ENCODE results near the gene POLD4.

Gene POLD4

GRCh38 chr11:67390947-67391303 is 37.6 kb upstream of the POLD4 start:
- FAIRE-seq = no peak
- no peak for DNase-seq (ENCODE audit: insufficient read length, low spot score)

DNA sequence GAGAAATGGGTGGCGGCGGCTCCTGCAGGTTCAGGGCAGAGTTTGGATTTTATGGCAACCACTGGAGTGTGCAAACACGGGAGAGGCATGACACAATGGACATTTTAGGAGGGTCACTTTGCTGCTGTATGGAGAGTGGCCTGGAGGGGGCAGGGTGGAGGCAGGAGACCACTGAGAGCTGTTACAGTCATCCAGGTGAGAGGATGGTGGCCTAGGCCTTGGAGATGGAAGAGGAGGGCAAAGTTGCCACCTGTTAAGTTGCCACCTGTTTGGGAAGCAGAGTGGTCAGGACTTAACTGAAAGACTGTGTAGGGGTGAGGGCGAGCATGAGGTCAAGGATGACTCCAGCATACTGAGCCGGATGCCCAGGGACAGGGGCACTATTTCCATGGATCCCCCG is 36.1 kb upstream of the POLD4 start:
- no peak for DNase-seq (ENCODE audit: insufficient read length, low spot score)

DNA sequence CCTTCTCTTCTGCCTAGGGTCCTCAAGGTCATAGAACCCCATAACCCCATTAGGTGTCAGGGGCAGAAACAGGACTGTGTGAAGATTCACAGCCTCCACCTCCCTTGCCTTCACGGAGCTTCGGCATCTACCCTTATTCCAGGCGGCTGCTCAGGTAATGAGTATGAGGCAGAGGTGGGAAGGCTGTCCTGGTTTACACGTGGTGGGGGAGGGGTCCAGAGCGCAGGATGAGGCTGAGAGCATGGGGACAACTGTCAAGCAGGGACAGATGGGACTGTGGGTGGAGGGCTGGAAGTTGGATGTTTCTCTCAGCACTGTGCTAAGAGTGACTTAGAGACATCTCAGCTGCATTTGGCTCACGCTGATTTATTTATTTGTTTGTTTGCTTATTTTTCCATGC is 34.2 kb upstream of the POLD4 start:
- DNase-seq (ENCODE audit: insufficient read length, low spot score) (no peak), FAIRE-seq (no peak)

More for the DNA sequence above, 36.1 kb upstream of the POLD4 start:
- FAIRE-seq = no peak

- no peak for DNase-seq (ENCODE audit: insufficient read length, low spot score)
- FAIRE-seq = no peak
Measured at GRCh38 chr11:67387069-67387468, 33.7 kb upstream of the POLD4 start.

DNA sequence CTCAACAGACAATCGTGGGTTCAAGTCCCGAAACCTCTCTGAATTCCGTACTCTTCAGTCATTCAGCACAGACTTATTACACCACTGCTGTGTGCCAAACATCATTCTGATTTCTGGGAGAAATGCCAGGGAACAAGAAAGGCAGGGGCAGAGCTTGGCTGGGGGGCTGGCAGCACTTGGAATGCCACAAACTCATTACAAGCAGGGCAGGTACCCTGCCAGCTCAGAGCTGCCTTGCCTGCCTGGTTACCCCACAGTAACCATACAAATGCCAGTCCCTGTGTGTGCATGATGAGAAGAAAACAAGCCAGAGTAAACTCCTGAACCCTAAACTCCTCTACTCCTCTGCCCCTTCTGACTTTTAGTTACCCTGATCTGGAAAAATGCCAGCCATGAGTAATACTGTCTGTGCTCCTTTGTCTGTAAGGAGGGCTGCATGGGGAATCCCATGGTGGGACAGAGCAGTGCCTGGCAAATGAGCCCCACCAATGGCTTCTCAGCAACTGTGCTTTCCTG is 31.6 kb upstream of the POLD4 start:
- DNase-seq (ENCODE audit: insufficient read length, low spot score) (no peak), FAIRE-seq (no peak)

- peak; percentile 73 for DNase-seq (ENCODE audit: insufficient read length, low spot score)
- FAIRE-seq = peak; percentile 97
Measured at GRCh38 chr11:67382276-67383136, 29.2 kb upstream of the POLD4 start.

DNA sequence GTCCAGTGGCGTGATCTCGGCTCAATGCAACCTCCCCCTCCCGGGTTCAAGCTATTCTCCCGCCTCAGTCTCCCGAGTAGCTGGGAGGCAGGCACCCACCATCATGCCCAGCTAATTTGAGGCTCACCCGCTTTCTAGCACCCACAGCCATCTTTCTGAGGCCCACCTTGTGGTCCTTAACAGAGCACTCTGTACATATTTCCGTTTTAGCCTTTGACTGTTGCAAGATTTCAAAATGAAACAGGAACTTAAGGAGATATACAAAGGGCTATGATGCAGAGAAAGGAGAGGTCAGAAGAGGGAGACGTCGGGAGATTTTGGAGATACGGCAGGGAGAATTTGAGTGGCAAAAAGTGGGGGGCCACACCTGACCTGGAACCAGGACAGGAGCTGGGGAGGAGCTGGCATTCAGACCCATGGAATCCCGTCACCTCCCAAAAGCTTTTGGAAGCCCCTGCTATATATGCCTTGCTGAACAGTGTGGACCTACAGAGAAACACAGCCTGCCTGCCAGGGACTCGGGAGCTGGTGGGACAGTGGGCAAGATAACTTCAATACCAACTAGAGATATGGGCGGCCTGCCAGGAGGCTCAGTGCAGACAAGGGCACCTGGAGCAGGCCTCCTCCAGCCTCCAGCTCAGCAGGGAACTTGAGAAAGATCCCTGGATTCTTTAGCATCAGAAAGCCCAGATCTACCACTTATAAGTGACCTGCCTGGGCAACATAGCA is 28.1 kb upstream of the POLD4 start:
- FAIRE-seq (peak; percentile 99), DNase-seq (ENCODE audit: insufficient read length, low spot score) (no peak)

DNA sequence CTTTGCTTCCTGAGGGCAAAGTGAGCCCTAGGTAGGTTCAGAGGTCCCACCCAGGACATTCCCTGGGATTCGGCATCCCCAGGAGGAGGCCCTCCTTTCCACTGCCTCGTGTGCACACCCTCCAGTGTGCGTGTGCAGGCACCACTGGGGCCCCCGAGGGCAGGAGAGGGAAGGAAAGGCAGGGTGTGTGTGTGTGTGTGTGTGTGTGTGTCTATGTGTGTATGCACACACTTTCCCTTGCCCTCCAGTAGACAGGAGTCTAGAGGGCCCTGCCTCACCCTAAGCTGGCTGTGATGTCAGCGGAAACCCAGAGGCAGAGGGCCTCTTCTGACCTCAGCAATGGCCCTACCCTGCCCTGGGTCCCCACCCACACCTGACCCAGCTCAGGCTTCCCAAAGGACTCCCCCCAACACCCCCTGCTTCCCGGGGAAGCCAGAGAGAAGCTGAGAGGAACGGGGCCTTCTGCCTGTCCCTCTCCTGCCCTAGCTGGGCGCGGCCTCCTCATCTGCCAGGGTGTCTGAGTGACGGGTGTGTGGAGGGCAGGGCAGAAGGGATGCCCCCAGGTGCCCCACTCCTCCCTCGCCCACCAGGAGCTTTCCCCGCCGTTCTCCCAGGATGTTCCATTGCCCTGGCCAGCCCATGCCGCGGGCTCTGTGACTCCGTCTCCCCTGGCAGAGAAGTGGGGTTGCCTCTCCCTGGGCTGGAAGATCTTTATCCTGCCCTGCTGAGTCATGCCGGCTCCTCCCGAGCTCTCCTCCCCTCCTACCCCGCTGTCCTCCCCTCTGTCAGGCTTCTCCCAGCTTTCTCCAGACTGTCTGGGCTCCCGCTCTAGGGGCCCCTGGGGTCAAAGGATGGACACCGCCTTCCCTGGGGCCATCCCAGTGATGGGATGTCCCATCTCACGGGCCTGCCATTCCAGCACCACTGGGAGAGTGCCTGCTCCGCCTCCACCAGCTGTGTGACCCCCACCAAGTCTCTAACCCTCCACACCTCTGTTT is 26.0 kb upstream of the POLD4 start:
- FAIRE-seq (no peak), DNase-seq (ENCODE audit: insufficient read length, low spot score) (no peak)

DNA sequence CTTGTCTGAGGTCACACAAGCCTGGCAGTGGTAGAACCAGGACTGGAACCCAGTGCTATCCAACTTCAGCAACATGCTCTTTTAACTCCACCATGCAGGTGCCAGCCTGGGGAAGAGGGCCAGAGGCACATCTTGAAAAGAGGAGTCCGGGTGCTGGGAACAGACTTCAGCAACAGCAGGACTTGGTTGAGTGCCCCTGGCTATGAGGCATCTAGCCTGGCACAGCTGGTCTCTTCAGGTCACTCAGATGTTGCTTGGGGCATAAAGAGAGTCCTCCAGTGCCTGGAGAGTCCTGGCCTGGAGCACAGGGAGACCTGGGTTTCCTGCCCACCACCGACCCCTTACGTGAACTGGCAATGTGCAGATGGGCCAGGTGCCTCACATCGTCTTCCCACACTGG is 25.2 kb upstream of the POLD4 start:
- FAIRE-seq (no peak), DNase-seq (ENCODE audit: insufficient read length, low spot score) (no peak)

DNA sequence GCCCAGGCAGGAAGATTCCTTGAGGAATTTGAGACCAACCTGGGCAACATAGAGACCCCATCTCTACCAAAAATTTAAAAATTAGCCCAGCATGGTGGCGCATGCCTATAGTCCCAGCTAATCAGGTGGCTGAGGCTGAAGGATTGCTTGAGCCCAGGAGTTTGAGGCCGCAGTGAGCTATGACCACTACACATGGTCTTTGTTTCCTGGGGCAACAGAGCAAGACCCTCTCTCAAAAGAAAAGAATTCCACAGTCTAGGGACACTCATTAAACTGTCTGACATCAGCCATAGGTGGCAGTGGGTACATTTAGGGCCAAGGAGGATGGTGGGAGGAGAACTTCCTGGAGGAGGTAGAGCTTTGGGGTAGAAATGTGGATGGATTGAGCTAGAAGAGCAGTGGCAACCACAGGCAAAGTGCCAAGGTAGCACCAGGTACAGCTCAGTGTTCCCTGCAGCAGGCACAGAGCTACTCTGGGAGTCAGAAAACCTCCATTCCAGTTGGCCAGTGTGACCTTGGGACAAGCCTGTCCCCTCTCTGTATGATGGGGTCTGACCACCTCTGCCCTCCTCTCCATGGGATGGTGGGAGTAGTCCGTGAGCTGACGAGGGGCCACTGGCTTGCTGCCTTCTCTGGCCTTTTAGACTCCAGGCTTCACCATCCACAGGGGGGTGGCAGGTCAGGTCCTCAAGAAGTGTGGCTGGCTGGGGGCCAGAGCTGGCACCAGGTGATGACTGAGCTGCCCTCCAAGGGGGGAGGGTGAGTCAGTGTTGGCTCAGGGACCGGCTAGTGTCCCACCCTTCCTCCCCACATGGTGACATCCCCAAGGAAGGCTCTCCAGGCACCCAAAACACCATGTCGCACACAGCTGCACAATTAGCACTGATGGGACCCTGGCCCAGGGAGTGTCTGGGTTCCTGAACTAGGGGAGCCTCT is 23.8 kb upstream of the POLD4 start:
- FAIRE-seq (no peak), DNase-seq (ENCODE audit: insufficient read length, low spot score) (no peak)

DNA sequence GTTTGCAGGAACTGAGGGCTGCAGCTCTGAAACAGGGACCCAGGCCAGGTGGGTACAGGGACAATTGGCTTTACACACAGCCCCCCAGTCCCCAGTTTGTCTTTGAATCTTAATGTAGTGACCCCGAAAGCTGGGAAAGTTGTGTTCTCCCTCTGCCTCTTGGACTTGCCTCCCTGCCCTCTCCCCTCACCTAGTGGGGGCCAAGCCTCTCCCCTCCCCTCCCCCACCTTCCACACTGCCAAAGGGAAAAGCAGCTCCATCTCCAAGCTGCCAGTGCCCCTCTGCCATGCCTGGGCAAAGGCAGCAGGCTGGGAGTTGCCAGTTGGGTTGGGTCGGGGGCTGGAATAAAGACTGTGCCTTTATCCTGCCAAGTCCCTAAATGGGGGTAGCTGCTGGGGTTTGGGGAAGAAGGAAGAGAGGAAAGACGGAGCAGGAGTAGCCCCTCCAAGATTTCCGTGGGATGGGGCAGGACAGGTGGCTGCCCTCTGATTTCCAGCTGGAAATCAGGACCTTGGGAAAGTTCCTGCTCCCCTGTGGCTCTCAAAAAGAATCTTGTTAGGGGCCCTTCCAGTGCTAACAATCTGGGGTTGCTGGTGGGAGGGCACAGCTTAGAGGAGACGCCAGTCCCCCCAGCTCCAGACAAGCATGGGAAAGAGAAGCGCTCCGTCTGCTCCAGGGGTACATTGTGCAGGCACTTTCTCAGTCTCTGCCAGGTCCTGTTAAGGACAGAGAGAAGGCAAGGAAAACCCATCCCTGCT is 22.9 kb upstream of the POLD4 start:
- DNase-seq (ENCODE audit: insufficient read length, low spot score) = no peak
- no peak for FAIRE-seq

DNA sequence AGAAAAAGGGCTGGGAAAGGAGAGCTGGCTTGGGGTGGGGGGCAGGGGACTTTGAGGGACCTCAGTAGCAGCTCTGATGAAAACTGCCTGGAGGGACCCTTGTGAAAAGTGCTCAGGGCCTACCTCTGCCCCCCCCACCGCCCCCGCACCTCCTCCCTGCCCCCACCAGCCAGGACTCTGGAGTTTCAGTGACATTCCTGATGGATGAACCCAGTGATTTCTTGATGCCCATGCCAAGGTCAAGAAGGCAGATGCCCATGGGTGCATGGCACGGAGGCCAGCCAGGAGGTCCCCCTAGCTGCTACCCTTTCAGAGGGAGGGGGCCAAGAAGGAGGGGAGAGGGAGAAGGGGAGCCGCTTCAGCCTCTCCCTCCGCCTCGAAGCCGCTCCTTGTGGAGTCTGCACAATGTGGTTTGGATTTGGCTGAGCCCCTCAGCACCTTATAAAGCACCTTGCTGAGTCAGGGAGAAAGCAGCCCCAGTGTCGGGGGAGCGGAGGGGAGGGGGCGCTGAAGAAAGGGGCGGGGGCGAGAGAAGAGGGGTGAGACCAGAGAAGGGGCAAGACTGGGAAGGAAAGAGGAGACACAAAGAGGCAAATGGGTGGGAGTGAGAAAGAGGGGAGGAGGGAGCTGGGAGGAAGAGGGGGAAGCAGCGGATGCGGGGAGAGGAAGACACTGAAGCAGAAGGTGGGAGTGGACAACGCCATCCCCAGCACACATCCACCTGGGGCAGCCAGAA is 22.1 kb upstream of the POLD4 start:
- no peak for FAIRE-seq

DNA sequence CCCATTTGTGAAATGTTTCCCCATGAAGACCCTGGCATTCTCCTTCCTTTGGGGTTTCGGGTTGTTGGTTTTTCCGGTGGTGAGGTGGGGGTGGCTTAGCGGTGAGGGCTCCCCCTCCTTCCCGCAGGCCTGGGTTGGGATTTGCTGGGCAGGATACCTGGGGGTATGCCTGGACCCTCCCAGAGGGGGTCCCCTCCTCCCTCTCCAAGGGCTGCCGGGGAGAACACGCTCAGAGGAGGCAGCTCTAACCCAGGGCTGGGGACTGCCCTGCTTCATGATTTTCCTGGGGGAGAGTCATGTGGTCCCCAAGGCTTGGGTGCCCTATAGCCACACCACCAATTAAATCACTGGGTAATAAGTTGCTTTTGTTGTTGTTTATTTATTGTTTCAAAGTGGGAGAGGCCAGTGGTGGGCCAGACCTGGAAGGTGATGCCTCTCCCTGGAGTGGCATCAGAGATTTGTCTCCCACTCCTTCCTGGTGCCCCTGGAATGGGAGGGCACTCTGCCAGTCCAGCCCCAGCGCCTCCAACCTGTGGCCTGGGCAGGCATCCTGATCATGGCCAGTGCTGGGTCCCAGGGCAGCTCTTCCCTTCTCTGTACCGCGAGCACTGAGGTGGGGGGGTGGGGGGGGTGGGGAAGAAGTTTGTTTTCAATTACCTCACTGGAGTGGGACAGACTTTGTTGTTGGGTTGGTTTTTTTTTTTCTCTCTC is 21.4 kb upstream of the POLD4 start:
- FAIRE-seq (no peak), DNase-seq (ENCODE audit: insufficient read length, low spot score) (no peak)

More for the DNA sequence above, 22.1 kb upstream of the POLD4 start:
- no peak for DNase-seq (ENCODE audit: insufficient read length, low spot score)

DNA sequence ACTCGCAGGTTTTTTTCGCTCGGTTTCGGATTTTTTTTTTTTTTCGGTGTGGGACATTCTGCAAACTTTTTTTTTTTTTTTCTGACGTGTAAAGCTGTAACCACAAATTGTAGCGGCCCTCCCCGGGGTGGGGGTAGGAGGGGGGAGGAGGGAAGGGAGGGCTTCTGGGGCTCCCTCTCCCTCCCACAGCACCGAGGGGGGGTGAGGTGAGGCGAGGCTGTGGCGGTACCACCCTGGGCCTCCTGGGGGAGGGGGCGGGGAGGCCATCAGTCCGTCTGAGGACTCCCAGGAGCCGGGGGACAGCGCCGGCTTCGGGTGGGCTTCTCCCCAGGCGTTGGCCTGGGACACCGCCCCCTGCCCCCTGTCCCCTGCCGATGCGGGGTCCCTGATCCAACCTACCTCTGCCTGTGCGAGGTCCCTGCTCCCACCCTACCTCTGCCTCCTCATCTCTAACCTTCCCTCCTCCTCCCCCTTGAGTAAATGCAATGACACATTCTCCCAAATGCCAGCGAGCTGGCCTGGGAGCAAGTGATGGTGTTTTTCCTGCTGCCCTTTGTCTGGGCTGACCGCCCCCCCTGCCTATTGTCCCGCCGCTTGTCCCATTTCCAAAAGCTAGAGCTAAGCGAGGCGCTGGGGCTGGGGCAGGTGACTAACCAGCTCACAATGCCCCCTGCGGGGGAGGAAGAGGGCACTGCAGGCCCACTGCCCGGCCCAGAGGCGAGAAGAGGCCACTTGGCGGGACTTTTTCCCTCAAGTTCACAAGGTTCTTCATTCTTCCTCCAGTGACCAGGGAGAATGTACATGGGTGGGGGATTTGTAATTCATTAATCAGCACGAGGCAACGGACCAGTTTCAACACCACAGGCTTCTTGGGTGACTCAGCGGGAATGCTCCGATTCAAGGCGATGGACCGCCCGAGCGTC is 20.6 kb upstream of the POLD4 start:
- DNase-seq (ENCODE audit: insufficient read length, low spot score) = peak; percentile 68
- peak; percentile 78 for FAIRE-seq

DNA sequence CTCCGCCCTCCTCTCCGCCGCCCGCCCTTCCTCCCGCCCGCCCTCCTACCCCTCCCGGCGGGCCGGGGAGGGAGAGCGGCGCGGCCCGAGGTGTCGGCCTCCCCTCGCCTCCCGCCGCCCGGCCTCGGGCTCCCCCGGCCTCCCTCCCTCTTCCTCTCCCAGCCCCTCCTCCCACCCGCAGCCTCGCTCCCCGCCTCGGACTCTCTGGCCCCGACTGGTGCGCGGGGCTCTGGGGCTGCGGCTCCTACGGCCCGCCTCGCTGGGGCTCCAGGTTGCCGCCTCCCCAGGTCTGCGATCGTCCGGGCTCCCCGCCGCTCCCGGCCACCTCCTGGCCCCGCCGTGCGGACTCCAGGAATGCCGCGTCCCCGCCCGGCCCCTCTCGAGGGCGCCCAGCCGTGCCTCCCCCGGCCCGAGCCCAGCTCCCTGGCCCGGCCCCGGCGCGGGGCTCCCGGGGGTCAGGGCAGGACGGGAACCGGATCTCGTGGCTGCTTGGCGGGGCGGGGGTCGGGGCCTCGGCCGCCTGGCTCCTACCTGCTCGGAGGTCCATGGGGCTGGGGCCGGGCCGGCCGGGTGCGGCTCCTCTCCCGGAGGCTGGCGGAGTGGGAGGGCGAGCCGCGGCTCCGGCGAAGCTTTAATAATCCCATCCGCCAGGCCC is 19.8 kb upstream of the POLD4 start, which contains the start of gene CLCF1:
Gene CLCF1, minus strand, starts transcription at position 606 of the 655 bp plus-strand sequence. Its CDS starts 59 bp downstream, at position 547.
- FAIRE-seq (peak; percentile 47), DNase-seq (ENCODE audit: insufficient read length, low spot score) (peak; percentile 53)

Measured in GM19239 (cell line).